ENCODE results near the gene COL23A1. TPM values are rescaled to one million over a fixed set of nuclear protein-coding genes. Genes with fewer than 3 reads are reported as not detected.

Gene COL23A1
- total and polyA plus RNA-seq, 8 donors: 0.52 to 9.5 (median 7.5) TPM

GRCh38 chr5:178474562-178475184 lies 115.5 kb downstream of the COL23A1 start:
- H3K27me3 ChIP-seq: no peaks in the 10 kb centered on the region
- H3K9me3 ChIP-seq: no peaks in the 10 kb centered on the region
- intact Hi-C loops (cut with DNase I): no loop called here
- no peak overlapping the region for H3K4me3 ChIP-seq
- peaks cover 0 to 35% of the 10 kb centered on the region in 2 donors for H3K4me1 ChIP-seq
- H3K36me3 ChIP-seq: no peaks in the 10 kb centered on the region
- TF ChIP-seq CTCF (IDR thresholded peaks at IDR 0.05): no peak
- H3K27ac ChIP-seq: no peak overlapping the region
- no peak for ATAC-seq
- no peak for DNase-seq

- intact Hi-C loops (cut with DNase I): no loop called here
- Histone ChIP-seq H3K4me1 (peaks cover 0 to 41% of the 10 kb centered on the region in 2 donors), H3K9me3 (no peaks in the 10 kb centered on the region), H3K36me3 (no peaks in the 10 kb centered on the region), H3K27ac (no peak overlapping the region), H3K27me3 (no peaks in the 10 kb centered on the region), H3K4me3 (no peak overlapping the region)
- no peak for ATAC-seq
- DNase-seq: no peak
- TF ChIP-seq CTCF (IDR thresholded peaks at IDR 0.05): no peak
These were observed 116.3 kb downstream of the COL23A1 start for GRCh38 chr5:178473854-178474253.

- no peak for DNase-seq
- no peak for TF ChIP-seq CTCF (IDR thresholded peaks at IDR 0.05)
- intact Hi-C loops (cut with DNase I): no loop called here
- ATAC-seq: no peak
- Histone ChIP-seq H3K4me3 (no peak overlapping the region), H3K27me3 (no peaks in the 10 kb centered on the region), H3K36me3 (no peaks in the 10 kb centered on the region), H3K4me1 (peaks cover 9 to 42% of the 10 kb centered on the region in 2 donors), H3K27ac (no peak overlapping the region), H3K9me3 (no peaks in the 10 kb centered on the region)
These were observed 118.1 kb downstream of the COL23A1 start for GRCh38 chr5:178472138-178472537.

GRCh38 chr5:178471711-178472110 lies 118.5 kb downstream of the COL23A1 start:
- TF ChIP-seq CTCF (IDR thresholded peaks at IDR 0.05): no peak
- Histone ChIP-seq H3K27ac (no peak overlapping the region), H3K4me1 (peaks cover 9 to 42% of the 10 kb centered on the region in 2 donors), H3K9me3 (no peaks in the 10 kb centered on the region), H3K4me3 (no peak overlapping the region), H3K36me3 (no peaks in the 10 kb centered on the region), H3K27me3 (no peaks in the 10 kb centered on the region)
- no peak for ATAC-seq
- no peak for DNase-seq
- intact Hi-C loops (cut with DNase I): no loop called here

- H3K27ac ChIP-seq: no peak overlapping the region
- H3K36me3 ChIP-seq: no peaks in the 10 kb centered on the region
- intact Hi-C loops (cut with DNase I): no loop called here
- no peak for TF ChIP-seq CTCF (IDR thresholded peaks at IDR 0.05)
- DNase-seq: peak in 1 of 4 donors; percentile 55
- ATAC-seq: no peak
- H3K9me3 ChIP-seq: no peaks in the 10 kb centered on the region
- H3K27me3 ChIP-seq: no peaks in the 10 kb centered on the region
- H3K4me3 ChIP-seq: no peak overlapping the region
- peaks cover 9 to 44% of the 10 kb centered on the region in 2 donors for H3K4me1 ChIP-seq
These were observed 119.5 kb downstream of the COL23A1 start for GRCh38 chr5:178470760-178471025.
